Breast epithelium (tissue), 4 donors: ENCODE results near the gene FMN1. TPM values are rescaled to one million over a fixed set of nuclear protein-coding genes. Genes with fewer than 3 reads are reported as not detected.

Experiments used
- DNase-seq, 2 donors: peaks; one replicate each; pipeline ENCODE4 v3.0.0-alpha.2; 2019; ENCODE audit warnings: low spot score in 2 of 2
- H3K27ac ChIP-seq, 2 donors: fragments of 200-600 bp; sonication (generic) in 1 of 2; one replicate each; pipeline ENCODE4 v1.5.1; 2016 to 2019; ENCODE audit warnings: mild to moderate bottlenecking in 1 of 2
- H3K27me3 ChIP-seq, 2 donors: fragments of 200-600 bp; sonication (generic) in 1 of 2; one replicate each; pipeline versions ENCODE4 v1.5.1 to v1.6.0; 2017 to 2019; ENCODE audit warnings: control low read depth in 1 of 2, mild to moderate bottlenecking in 1 of 2
- H3K36me3 ChIP-seq: fragments of 200-600 bp; one replicate; pipeline ENCODE4 v1.5.1; 2019
- H3K4me1 ChIP-seq, 2 donors: fragments of 200-600 bp; sonication (generic); one replicate each; pipeline ENCODE4 v1.5.1; 2016 to 2019; ENCODE audit warnings: control low read depth in 1 of 2
- H3K4me3 ChIP-seq, 3 donors: fragments of 200-600 bp; sonication (generic); 1 replicate in 2 of 3; 2 replicates in 1 of 3; pipeline ENCODE4 v1.5.1; 2016 to 2019; ENCODE audit warnings: mild to moderate bottlenecking in 3 of 3, moderate library complexity in 2 of 3
- H3K9me3 ChIP-seq, 2 donors: fragments of 200-600 bp; sonication (generic) in 1 of 2; one replicate each; pipeline ENCODE4 v1.5.1; 2016 to 2019; ENCODE audit warnings: control low read depth in 1 of 2
- POLR2A ChIP-seq: fragments of 450-650 bp; IDR thresholded peaks from one replicate; pipeline ENCODE4 v1.6.1; 2016; ENCODE audit warnings: antibody characterized with exemption, mild to moderate bottlenecking, moderate library complexity
- POLR2AphosphoS5 ChIP-seq, 3 donors: sonication (generic); formaldehyde crosslinking; IDR thresholded peaks; one replicate each; pipeline ENCODE4 v1.6.1; 2017; ENCODE audit warnings: antibody characterized with exemption in 3 of 3
- intact Hi-C: fragments of 100-400 bp; cut with DNase I; formaldehyde crosslinking; loops from one replicate; pipeline ENCODE4 v1.15.1; 2023; ENCODE audit warnings: low total_unique reads
- total RNA-seq, 3 donors: library from RNA; depleted of rRNA; stranded (reverse); fragments of >200 nt; gene quantifications; one replicate each; pipeline ENCODE4 v1.1.0, GENCODE V29; 2016
- TF ChIP-seq, protein P1 (sequence below), 3 donors: fragments of 450-650 bp; IDR thresholded peaks; one replicate each; pipeline ENCODE4 v1.5.1; 2016 to 2017; ENCODE audit warnings: antibody characterized with exemption in 3 of 3, mild to moderate bottlenecking in 3 of 3, moderate library complexity in 3 of 3

Gene FMN1
- total RNA-seq, 3 donors from 2014 or later: 33.1 to 56.8 (median 50.7) TPM

DNA sequence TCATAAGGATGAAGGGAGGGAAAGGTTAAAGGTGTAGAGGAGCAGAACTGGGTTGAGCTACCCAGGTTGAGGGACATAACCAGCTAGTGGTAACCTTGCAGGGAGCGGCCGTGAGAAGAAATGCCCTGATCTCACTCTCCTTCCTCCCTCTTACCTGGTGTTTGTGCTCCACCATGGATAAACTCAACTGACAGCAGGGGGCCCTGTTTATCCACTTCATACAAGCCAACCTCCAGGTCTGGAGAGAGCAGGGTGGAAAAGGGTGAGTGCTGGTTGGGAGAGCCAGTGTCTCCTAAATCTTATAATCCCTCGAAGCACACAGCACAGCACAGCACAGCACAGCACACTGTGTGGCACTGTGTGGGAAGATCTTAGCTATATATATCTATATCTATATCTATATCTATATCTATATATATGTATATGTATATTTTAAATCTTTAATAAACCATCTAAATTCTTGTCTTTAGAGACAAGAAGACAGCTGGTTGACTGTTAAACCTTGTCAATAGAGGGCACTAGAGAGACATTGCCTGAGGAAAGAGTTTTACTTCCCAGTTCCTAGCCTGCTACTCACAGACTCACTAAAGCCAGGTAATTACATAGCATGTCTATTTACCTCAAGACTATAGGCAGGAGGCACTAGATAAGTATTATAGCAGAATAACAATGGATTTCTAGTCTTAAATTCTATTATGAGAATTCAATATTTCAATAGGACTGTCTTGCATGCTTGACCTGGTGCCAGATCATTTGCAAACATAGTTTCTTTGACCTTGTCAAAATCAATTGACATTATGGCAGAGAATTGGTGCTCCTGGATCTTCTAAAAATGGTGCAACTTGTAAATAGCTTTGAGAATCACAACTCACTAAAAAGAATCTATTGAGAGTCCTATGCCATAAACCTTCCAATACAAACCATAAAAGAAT lies 21.7 kb upstream of the FMN1 start:
- H3K9me3 ChIP-seq: no peaks in the 10 kb centered on the region
- no peak overlapping the region for H3K4me3 ChIP-seq
- TF ChIP-seq, protein P1, sequence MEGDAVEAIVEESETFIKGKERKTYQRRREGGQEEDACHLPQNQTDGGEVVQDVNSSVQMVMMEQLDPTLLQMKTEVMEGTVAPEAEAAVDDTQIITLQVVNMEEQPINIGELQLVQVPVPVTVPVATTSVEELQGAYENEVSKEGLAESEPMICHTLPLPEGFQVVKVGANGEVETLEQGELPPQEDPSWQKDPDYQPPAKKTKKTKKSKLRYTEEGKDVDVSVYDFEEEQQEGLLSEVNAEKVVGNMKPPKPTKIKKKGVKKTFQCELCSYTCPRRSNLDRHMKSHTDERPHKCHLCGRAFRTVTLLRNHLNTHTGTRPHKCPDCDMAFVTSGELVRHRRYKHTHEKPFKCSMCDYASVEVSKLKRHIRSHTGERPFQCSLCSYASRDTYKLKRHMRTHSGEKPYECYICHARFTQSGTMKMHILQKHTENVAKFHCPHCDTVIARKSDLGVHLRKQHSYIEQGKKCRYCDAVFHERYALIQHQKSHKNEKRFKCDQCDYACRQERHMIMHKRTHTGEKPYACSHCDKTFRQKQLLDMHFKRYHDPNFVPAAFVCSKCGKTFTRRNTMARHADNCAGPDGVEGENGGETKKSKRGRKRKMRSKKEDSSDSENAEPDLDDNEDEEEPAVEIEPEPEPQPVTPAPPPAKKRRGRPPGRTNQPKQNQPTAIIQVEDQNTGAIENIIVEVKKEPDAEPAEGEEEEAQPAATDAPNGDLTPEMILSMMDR (IDR thresholded peaks at IDR 0.05): peak in 1 of 3 donors; percentile 14
- TF ChIP-seq POLR2A: no peak
- no peaks in the 10 kb centered on the region for H3K36me3 ChIP-seq
- intact Hi-C loops: no loop called here
- H3K4me1 ChIP-seq: no peaks in the 10 kb centered on the region
- no peak overlapping the region for H3K27ac ChIP-seq
- no peak for DNase-seq
- H3K27me3 ChIP-seq: no peaks in the 10 kb centered on the region

GRCh38 chr15:33211176-33211808 lies 16.8 kb upstream of the FMN1 start:
- Histone ChIP-seq H3K27me3 (no peaks in the 10 kb centered on the region), H3K4me3 (no peak overlapping the region), H3K4me1 (no peaks in the 10 kb centered on the region), H3K9me3 (no peaks in the 10 kb centered on the region), H3K27ac (no peak overlapping the region), H3K36me3 (no peaks in the 10 kb centered on the region)
- DNase-seq: peak in 1 of 2 donors; percentile 28
- intact Hi-C loops: no loop called here
- TF ChIP-seq POLR2AphosphoS5 (IDR thresholded peaks at IDR 0.05) (no peak), POLR2A (no peak)
- TF ChIP-seq, protein P1 (IDR thresholded peaks at IDR 0.05): no peak

DNA sequence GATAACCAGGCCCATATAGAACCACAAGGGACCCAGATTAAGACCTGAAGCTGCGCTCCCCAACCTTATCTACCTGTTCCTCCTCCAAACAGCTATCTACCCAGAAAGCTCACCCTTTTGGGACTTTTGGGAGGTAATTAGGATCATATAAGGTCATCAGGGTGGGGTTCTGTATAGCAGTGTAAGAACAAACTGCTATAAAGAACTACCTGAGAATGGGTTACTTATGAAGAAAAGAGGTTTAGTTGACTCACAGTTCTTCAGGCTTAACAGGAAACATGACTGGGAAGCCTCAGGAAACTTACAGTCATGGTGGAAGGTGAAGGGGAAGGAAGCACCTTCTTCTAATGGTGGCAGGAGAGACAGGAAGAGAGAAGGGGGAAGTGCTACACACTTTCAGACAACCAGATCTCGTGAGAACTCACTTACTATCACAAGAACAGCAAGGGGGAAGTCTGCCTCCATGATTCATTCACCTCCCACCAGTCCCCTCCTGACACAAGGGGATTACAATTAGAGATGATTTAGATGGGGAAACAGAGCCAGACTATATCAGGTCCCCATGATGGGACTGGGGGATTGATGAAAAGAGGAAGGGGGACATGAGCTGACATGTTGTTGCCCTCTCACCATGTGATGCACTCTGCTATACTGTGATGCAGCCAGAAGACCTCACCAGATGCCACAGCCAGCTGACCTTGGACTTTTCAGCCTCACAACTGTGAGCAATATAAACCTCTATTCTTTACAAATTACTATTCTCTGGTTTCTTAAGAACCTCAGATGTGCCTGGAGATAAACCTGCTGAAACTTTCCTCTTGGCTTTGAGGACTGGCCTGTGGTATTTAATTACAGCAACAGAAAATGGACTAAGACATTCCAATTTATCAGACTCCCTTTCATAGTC lies 15.3 kb upstream of the FMN1 start:
- intact Hi-C loops: no loop called here
- no peak for DNase-seq
- H3K27ac ChIP-seq: no peak overlapping the region
- H3K27me3 ChIP-seq: no peaks in the 10 kb centered on the region
- TF ChIP-seq, protein P1 (IDR thresholded peaks at IDR 0.05): no peak
- TF ChIP-seq POLR2A (no peak), POLR2AphosphoS5 (IDR thresholded peaks at IDR 0.05) (no peak)
- no peaks in the 10 kb centered on the region for H3K4me1 ChIP-seq
- no peak overlapping the region for H3K4me3 ChIP-seq
- H3K9me3 ChIP-seq: no peaks in the 10 kb centered on the region
- H3K36me3 ChIP-seq: no peaks in the 10 kb centered on the region

GRCh38 chr15:33207646-33208045 lies 13.1 kb upstream of the FMN1 start:
- Histone ChIP-seq H3K9me3 (no peaks in the 10 kb centered on the region), H3K27ac (no peak overlapping the region), H3K4me3 (no peak overlapping the region), H3K36me3 (no peaks in the 10 kb centered on the region), H3K4me1 (no peaks in the 10 kb centered on the region), H3K27me3 (no peaks in the 10 kb centered on the region)
- DNase-seq: no peak
- TF ChIP-seq, protein P1 (IDR thresholded peaks at IDR 0.05): no peak
- TF ChIP-seq POLR2AphosphoS5 (IDR thresholded peaks at IDR 0.05) (no peak), POLR2A (no peak)
- intact Hi-C loops: no loop called here
